C4-2B (cell line): ENCODE data around the gene HOXB5.

Experiments used
- H3K27ac ChIP-seq: fragments of 450-650 bp; 2 replicates; pipeline ENCODE4 v1.5.1; 2017
- ZFX ChIP-seq: fragments of 450-650 bp; IDR thresholded peaks from 2 replicates; pipeline ENCODE4 v1.6.1; 2017
- TF ChIP-seq, protein P1 (sequence below): fragments of 450-650 bp; conservative IDR thresholded peaks from 2 replicates; pipeline ENCODE4 v1.5.1; 2017; ENCODE audit warnings: mild to moderate bottlenecking

Gene HOXB5

DNA sequence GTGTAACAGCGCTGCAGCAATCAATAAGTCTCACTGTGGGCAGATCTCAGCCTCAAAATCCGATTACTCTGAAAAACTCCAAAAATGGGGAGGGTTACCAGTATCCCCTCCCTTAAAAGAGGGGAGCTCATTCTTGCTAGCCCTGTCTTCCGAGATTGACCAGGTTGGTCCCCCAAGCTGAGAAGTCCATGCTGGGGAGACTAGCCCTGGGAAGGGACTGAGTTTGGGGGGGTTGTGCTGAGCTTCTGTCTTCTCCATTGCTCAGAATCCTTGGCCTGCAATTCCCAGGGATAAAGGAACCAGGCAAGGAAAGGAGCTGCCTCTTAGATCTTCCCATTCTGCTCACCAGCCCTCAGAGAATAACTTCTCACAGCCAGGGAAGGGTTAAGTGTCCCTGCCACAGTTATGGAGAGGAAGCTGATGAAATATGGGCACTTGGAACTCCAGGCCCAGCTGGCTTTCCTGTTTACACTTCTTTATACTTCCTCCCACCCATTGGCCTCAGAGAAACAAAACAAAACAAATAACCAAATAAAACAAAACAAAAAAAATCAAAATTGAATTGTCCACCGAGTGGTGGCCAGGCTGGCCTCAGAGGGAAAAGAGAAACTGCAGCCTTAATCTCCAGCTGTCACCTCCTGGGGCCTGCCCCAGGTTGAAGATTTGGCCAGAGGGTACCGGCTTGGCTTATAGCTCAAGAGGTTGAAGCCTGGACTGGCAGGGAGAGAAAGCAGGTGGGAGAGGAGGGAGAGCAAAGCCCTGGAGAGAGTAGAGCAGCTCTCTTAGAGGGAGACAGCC lies 6.1 kb downstream of the HOXB5 start:
- TF ChIP-seq ZFX = no peak
- TF ChIP-seq, protein P1, sequence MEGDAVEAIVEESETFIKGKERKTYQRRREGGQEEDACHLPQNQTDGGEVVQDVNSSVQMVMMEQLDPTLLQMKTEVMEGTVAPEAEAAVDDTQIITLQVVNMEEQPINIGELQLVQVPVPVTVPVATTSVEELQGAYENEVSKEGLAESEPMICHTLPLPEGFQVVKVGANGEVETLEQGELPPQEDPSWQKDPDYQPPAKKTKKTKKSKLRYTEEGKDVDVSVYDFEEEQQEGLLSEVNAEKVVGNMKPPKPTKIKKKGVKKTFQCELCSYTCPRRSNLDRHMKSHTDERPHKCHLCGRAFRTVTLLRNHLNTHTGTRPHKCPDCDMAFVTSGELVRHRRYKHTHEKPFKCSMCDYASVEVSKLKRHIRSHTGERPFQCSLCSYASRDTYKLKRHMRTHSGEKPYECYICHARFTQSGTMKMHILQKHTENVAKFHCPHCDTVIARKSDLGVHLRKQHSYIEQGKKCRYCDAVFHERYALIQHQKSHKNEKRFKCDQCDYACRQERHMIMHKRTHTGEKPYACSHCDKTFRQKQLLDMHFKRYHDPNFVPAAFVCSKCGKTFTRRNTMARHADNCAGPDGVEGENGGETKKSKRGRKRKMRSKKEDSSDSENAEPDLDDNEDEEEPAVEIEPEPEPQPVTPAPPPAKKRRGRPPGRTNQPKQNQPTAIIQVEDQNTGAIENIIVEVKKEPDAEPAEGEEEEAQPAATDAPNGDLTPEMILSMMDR = no peak
- no peak overlapping the region for H3K27ac ChIP-seq

DNA sequence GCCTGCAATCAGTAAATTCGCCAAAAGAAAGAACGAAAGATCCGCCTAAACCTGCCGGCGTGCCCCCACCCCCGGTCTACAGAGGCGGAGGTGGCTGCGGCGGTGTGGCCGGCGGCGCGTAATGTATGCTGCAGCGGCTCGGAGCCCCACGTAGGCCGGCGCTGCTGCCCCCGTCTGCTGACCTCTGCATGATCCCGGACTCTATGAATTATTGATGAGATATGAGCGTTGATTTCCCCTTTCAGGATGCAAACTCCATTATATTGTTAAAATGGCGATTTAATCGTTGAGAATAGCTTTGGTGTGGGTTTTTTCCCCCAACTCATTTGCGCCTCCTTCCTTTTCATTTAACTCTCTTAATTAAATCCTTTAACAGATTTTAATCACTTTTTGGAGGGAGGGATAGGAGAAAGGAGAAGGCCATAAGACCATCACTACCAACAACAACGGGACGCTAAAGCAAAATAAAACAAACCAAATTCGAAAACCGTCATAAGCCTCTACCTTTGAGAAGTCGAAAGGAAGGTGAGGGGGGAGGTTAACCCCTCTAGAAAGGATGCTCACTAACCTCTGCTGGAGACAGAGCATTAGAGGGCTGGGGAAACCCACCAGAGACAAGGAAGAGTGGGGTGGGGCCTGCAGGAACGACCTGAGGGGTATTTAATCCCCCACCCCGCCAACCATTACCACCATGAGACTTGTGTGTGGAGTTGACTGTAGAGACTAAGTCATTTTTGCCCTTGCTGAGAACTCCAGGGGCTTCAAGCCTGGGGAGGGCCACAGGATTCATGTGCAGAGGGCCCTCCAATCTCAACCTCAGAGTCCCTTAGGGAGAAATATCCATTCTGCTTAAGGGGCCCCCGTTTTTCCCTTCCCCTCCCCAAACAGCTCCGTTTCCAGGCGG lies 7.0 kb downstream of the HOXB5 start:
- TF ChIP-seq, protein P1 = no peak
- no peak for TF ChIP-seq ZFX
- no peak overlapping the region for H3K27ac ChIP-seq

DNA sequence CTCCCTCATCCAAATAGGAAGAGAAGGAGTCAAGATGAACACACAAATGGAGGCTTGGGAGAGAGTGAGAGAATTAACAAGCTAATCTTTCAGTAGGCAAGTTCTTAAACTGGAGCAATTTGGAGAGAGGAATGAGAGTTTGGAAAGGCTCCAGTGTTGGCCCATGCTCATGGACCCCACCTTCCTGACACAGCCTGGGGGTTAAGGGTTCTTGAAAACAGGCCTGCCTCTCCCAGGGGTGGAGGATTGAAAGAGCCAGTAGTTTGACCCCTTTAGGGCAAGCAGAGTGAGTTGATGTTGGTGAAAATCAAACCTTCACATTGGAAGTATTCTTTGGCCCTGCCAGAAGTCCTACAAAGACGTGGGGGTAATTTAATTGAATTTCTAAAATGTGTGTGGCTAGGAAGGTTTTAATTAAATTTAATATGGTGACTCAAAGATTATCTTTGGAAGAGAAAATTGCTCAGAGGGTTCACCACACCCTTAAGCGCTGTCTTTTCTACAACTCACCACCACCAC lies 9.3 kb downstream of the HOXB5 start:
- H3K27ac ChIP-seq = no peak overlapping the region
- TF ChIP-seq, protein P1 = no peak
- TF ChIP-seq ZFX = no peak

DNA sequence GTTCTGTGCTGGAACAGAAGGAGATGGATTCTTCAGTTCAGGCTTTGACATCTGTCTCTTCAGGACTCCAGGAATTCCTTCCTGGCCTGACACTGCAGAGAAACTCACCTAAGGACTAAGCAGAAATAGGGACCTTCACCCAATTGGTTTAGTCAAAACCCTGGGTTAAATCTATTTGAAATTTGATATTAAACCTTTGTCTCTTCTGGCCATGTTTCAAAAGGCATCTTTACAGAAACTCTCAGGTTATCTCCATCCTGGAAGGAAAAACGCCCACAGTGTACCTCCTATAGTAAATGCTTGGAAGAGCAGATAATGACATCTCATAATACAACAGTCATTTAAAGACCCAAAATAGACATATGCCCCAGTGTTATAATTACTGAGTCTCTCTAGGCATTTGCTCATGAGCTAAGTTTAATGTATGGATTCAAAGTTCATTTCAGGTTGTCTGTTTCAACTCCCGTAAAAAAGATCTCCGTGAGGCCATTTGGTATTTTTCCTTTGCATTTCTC lies 9.8 kb downstream of the HOXB5 start:
- H3K27ac ChIP-seq = no peak overlapping the region
- TF ChIP-seq, protein P1 = no peak
- no peak for TF ChIP-seq ZFX

DNA sequence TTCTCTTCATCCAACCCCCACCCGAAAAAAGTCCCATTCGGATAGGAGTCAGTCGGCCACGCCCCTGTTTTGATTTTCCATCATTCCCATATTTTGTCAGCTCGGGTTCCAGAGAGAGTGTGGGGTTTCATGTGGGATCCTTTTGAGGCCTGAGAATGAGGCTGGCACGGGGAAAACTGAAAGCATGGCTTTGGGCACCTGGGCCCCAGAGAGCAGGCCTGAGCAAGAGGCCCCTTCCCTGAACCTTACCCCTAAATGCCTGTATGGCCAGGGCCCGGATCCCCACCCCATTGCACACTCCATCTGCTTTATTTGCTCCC lies 10.9 kb downstream of the HOXB5 start:
- no peak for TF ChIP-seq ZFX
- TF ChIP-seq, protein P1 = no peak
- no peak overlapping the region for H3K27ac ChIP-seq

DNA sequence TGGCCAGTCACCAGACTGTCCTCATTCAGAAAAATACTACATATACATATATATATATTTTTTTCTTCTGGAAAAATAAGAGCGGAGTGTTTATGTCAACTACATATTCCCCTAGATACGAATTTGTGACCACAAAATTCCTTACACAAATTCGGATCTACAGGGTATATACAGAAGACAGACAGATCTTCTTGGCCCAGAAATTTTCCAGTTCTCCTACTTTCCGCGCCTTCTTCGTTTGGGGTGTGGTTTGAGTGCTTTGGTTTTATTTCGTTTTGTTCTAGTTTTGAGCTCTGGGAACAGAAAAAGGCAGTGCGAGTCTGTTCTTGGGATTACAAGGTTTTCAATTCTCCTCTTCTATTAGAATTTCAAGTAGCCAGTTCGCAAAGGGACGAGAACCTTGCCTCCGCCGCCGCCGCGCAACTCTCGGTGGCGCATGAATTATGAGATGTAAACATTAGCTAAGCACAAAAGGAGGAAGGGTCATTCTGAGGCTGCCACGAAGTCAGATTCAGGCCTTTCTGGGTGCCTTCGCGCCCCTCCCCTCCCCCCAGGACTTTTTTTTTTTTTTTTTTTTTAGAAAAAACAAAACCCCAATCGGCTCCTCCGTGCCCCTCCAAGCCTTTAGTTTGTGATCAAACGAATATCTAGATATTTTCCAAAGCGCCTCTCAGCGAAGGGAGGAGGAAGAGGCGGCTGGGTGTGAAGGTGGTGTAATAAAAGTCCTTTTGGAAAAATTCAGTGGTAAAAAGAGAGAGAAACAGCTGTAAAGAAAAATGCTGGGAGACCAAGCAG lies 13.6 kb downstream of the HOXB5 start:
- TF ChIP-seq ZFX = no peak
- TF ChIP-seq, protein P1 = no peak
- H3K27ac ChIP-seq = no peak overlapping the region
